IMR-90 (cell line): Measurements from ENCODE around the gene NRXN2. TPM values are rescaled to one million over a fixed set of nuclear protein-coding genes. Genes with fewer than 3 reads are reported as not detected.

Source experiments
- ATAC-seq: fragments of 200-7000 bp; cut with Tn5 transposase; 2 replicates; pipeline ENCODE4 v1.9.1; 2020; ENCODE audit warnings: low read depth, mild to moderate bottlenecking, moderate library complexity
- BruUV-seq: library from RNA; stranded (reverse); fragments of 400-500 nt; replicated peaks from 2 replicates; lab custom pipeline; 2021; lab: Mats Ljungman, UMichigan
- CTCF ChIA-PET: fragments of 300-600 bp; formaldehyde crosslinking; extraction: SDS; loops from one replicate; lab custom pipeline; 2021; ENCODE audit warnings: antibody characterized with exemption; lab: Yijun Ruan, JAX
- POLR2A ChIA-PET: fragments of 300-600 bp; sonication (Branson Sonifier 250); formaldehyde crosslinking; loops from one replicate; lab custom pipeline; 2022; ENCODE audit warnings: antibody characterized with exemption; ENCODE audit not compliant: unreplicated experiment; lab: Charles Lee
- DNase-seq: peaks from one replicate; pipeline ENCODE4 v3.0.0; 2013
- H2AFZ ChIP-seq: replicated peaks from 2 replicates; pipeline ENCODE3; 2013; ENCODE audit warnings: low read length, mild to moderate bottlenecking; ENCODE audit not compliant: poor library complexity
- H2AK5ac ChIP-seq: 2 replicates; pipeline ENCODE4 v1.6.1; 2013; ENCODE audit warnings: low read depth, low read length, inconsistent platforms
- H2AK9ac ChIP-seq: replicated peaks from 2 replicates; pipeline ENCODE3; 2013; ENCODE audit warnings: mild to moderate bottlenecking, low read depth, low read length, moderate library complexity; ENCODE audit not compliant: poor library complexity
- H2BK120ac ChIP-seq: 2 replicates; pipeline ENCODE4 v1.6.1; 2013; ENCODE audit warnings: low read depth, low read length, inconsistent platforms
- H2BK15ac ChIP-seq: 3 replicates; pipeline ENCODE4 v1.6.1; 2013; ENCODE audit warnings: low read depth, low read length, inconsistent platforms
- H2BK20ac ChIP-seq: 2 replicates; pipeline ENCODE4 v1.6.1; 2013; ENCODE audit warnings: low read depth, mild to moderate bottlenecking, inconsistent platforms, low read length, moderate library complexity
- H2BK5ac ChIP-seq: 2 replicates; pipeline ENCODE4 v1.6.1; 2013; ENCODE audit warnings: mild to moderate bottlenecking, low read depth, low read length, inconsistent platforms; ENCODE audit not compliant: poor library complexity, severe bottlenecking
- H3K14ac ChIP-seq: replicated peaks from 2 replicates; pipeline ENCODE4 v1.6.1; 2013; ENCODE audit warnings: low read depth, low read length, inconsistent platforms
- H3K18ac ChIP-seq: 2 replicates; pipeline ENCODE4 v1.6.1; 2013; ENCODE audit warnings: low read depth, low read length, control low read depth
- H3K23ac ChIP-seq: 2 replicates; pipeline ENCODE4 v1.6.1; 2013; ENCODE audit warnings: low read depth, low read length, inconsistent platforms
- H3K27ac ChIP-seq: 2 replicates; pipeline ENCODE4 v1.5.1; 2013; ENCODE audit warnings: mild to moderate bottlenecking, control low read depth, low read length; ENCODE audit not compliant: insufficient read depth
- H3K27me3 ChIP-seq: 2 replicates; pipeline ENCODE4 v1.6.1; 2013; ENCODE audit warnings: low read length; ENCODE audit not compliant: control insufficient read depth, insufficient read depth
- H3K36me3 ChIP-seq: 2 replicates; pipeline ENCODE4 v1.6.1; 2013; ENCODE audit warnings: low read length, mixed read lengths; ENCODE audit not compliant: control insufficient read depth, insufficient read depth
- H3K4ac ChIP-seq: 2 replicates; pipeline ENCODE4 v1.6.1; 2013; ENCODE audit warnings: low read depth, low read length, inconsistent platforms
- H3K4me1 ChIP-seq: 2 replicates; pipeline ENCODE4 v1.6.1; 2013; ENCODE audit warnings: low read length, mixed read lengths; ENCODE audit not compliant: control insufficient read depth, insufficient read depth
- H3K4me2 ChIP-seq: 2 replicates; pipeline ENCODE4 v1.6.1; 2013; ENCODE audit warnings: low read depth, mild to moderate bottlenecking, control low read depth, low read length, moderate library complexity
- H3K4me3 ChIP-seq: 2 replicates; pipeline ENCODE4 v1.5.1; 2013; ENCODE audit warnings: low read depth, mild to moderate bottlenecking, control low read depth, low read length, moderate library complexity; ENCODE audit not compliant: insufficient read depth
- H3K56ac ChIP-seq: 2 replicates; pipeline ENCODE4 v1.6.1; 2013; ENCODE audit warnings: low read length, inconsistent platforms; ENCODE audit not compliant: insufficient read depth; ENCODE audit errors: extremely low read depth
- H3K79me1 ChIP-seq, 2 experiments: 2 replicates each; pipeline ENCODE4 v1.6.1; 2013; ENCODE audit warnings: low read length in 2 of 2, inconsistent platforms in 1 of 2, low read depth in 1 of 2
- H3K9ac ChIP-seq: 2 replicates; pipeline ENCODE4 v1.6.1; 2013; ENCODE audit warnings: low read depth, low read length, control low read depth
- H3K9me1 ChIP-seq: 2 replicates; pipeline ENCODE4 v1.6.1; 2013; ENCODE audit warnings: low read length, inconsistent platforms; ENCODE audit not compliant: insufficient read depth
- H3K9me3 ChIP-seq: 2 replicates; pipeline ENCODE4 v1.6.1; 2013; ENCODE audit warnings: low read length; ENCODE audit not compliant: control insufficient read depth, insufficient read depth
- H4K20me1 ChIP-seq: 2 replicates; pipeline ENCODE4 v1.6.1; 2013; ENCODE audit warnings: low read length, inconsistent platforms; ENCODE audit not compliant: insufficient read depth
- H4K5ac ChIP-seq: 2 replicates; pipeline ENCODE4 v1.6.1; 2013; ENCODE audit warnings: mild to moderate bottlenecking, low read depth, low read length, control low read depth
- H4K8ac ChIP-seq, 2 experiments: 2 replicates each; pipeline ENCODE4 v1.6.1; 2013; ENCODE audit warnings: low read depth in 2 of 2, low read length in 2 of 2, control low read depth in 1 of 2, inconsistent platforms in 1 of 2
- H4K91ac ChIP-seq: 2 replicates; pipeline ENCODE4 v1.6.1; 2013; ENCODE audit warnings: low read depth, low read length, inconsistent platforms; ENCODE audit not compliant: insufficient read depth
- MAFK ChIP-seq: IDR thresholded peaks from 2 replicates; pipeline ENCODE4 v1.6.1; 2012; ENCODE audit warnings: low read depth, low read length, improper control_type of control experiment
- WGBS, 2 experiments: methylation state at CpG; one replicate each; pipeline versions ENCODE4 v1.1.5 to v1.1.7; 2013; ENCODE audit warnings: missing lambda C conversion rate in 2 of 2; ENCODE audit not compliant: insufficient read length in 1 of 2; ENCODE audit errors: extremely low coverage in 2 of 2; 5-methylcytosine and 5-hydroxymethylcytosine counted together
- dilution Hi-C: fragments of 300-500 bp; cut with HindIII; formaldehyde crosslinking; loops from one replicate; pipeline ENCODE4 v1.14.3; 2018; ENCODE audit warnings: low sequenced_read_pairs; ENCODE audit not compliant: unreplicated experiment
- in situ Hi-C: fragments of 300-500 bp; cut with MboI; formaldehyde crosslinking; loops from 3 replicates; pipeline ENCODE4 v1.14.3; 2019; ENCODE audit warnings: low sequenced_read_pairs, inconsistent platforms, mixed read lengths
- intact Hi-C: fragments of 100-400 bp; cut with micrococcal nuclease; formaldehyde crosslinking; loops from 2 replicates; pipeline ENCODE4 v1.10.0; 2022
- polyA plus RNA-seq, 3 experiments: library from polyadenylated mRNA; depleted of rRNA; stranded (reverse); fragments of >200 nt; gene quantifications; 2 replicates each; pipeline ENCODE4 v1.2.3, GENCODE V29; 2012; ENCODE audit warnings: low replicate concordance in 1 of 3
- total RNA-seq: library from RNA; depleted of rRNA; stranded (reverse); fragments of >200 nt; gene quantifications from 2 replicates; pipeline ENCODE4 v1.2.3, GENCODE V29; 2012

Gene NRXN2
- total and polyA plus RNA-seq, 2 of the 4 experiments (the other 2 are of a cell fraction), result 0.18 to 0.22 TPM

- H2BK20ac ChIP-seq, result no peak overlapping the region
- H3K9me3 ChIP-seq, result peaks cover 3% of the 10 kb centered on the region; the same call in 1 of the 2 replicates
- no peak overlapping the region for H3K27ac ChIP-seq
- no peak overlapping the region for H3K18ac ChIP-seq
- H4K91ac ChIP-seq, result no peak overlapping the region
- in situ Hi-C loops (no loop called here), intact Hi-C loops (no loop called here), dilution Hi-C loops (no loop called here)
- no peak for TF ChIP-seq MAFK
- no peak overlapping the region for H2BK120ac ChIP-seq
- no peak overlapping the region for H3K4ac ChIP-seq
- no peak for ATAC-seq
- no peak overlapping the region for H3K9ac ChIP-seq
- no peak overlapping the region for H3K4me2 ChIP-seq
- H3K9me1 ChIP-seq, result no peaks in the 10 kb centered on the region
- ChIA-PET POLR2A (no interaction called here), CTCF (no interaction called here)
- no peak overlapping the region for H2AK9ac ChIP-seq
- no TSS peak for BruUV-seq
- no peak overlapping the region for H2BK5ac ChIP-seq
- H4K5ac ChIP-seq, result no peak overlapping the region
- no peak overlapping the region for H3K14ac ChIP-seq
- no peaks in the 10 kb centered on the region for H4K20me1 ChIP-seq
- no peaks in the 10 kb centered on the region for H3K4me1 ChIP-seq
- no peak for DNase-seq
- H3K36me3 ChIP-seq, result no peaks in the 10 kb centered on the region
- WGBS, 2 experiments, result 86% methylated on average over 4 of the region's 17 CpGs; no CpG with 5 or more reads in 1 of the 2 experiments
- peak overlapping the region; percentile 7 for H2AFZ ChIP-seq
- peaks cover 23% of the 10 kb centered on the region for H3K27me3 ChIP-seq
- no peaks in the 10 kb centered on the region for H3K79me1 ChIP-seq
- no peak overlapping the region for H2BK15ac ChIP-seq
- no peak overlapping the region for H3K4me3 ChIP-seq
- no peak overlapping the region for H3K56ac ChIP-seq
- no peak overlapping the region for H4K8ac ChIP-seq
- H2AK5ac ChIP-seq, result no peak overlapping the region
- H3K23ac ChIP-seq, result no peak overlapping the region
Measured at GRCh38 chr11:64599698-64600211, 123.2 kb downstream of the NRXN2 start.
